ENCODE results near the gene TRPM1.

Gene TRPM1

DNA sequence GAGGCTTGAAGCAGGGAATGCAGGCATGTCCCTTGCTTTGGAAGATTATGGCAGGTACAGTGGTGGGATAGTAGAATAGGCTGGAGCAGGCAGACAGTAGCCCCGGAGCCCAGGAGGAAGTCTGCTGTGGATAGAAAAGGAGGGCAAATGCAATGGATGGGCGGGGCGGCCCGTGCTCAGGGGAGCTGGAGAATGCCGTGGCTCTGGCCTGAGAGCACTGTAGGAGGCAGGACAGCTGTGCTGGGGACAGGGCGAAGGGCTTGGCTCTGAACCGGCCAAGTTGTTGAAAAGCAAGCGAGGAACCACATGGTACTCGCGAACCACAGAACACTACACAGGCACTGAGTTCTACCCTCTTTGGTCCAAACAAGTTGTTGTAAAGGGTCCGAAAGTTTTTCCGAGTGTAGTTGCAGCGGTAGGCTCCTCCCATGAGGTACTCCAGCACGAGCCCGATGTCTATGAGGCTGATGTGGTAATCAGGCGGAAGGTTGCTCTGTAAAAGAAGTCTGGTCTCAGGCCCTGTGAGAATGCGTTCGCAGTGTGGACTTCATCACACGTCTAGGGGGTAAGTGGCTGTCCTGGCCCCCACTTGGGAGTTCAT, 54.7 kb downstream of the TRPM1 start:
- no peak for DNase-seq

GRCh38 chr15:31045606-31046005, 55.9 kb downstream of the TRPM1 start:
- DNase-seq = no peak

DNA sequence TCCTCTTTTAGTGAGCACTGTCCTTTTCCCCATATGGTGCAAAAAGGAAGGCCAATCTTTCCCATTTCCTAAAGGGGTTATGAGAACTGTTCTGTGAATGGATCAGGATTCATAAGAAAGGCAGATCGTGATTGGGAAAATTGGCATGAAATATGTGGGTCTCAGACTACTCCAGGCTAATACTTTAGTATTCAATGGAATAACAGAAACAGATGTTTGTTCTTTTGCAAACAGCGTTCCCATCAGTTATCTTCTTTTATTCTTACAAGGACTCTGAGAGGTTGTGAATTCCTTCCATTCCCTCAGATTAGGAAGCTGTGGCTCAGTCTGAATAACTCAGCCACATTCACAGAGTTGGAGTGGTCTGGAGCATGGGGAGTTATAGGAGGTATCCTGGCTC, 58.8 kb downstream of the TRPM1 start:
- DNase-seq = no peak

- no peak for DNase-seq
Observed at GRCh38 chr15:31041610-31042009, 59.9 kb downstream of the TRPM1 start.

GRCh38 chr15:31040611-31041010, 60.9 kb downstream of the TRPM1 start:
- no peak for DNase-seq

DNA sequence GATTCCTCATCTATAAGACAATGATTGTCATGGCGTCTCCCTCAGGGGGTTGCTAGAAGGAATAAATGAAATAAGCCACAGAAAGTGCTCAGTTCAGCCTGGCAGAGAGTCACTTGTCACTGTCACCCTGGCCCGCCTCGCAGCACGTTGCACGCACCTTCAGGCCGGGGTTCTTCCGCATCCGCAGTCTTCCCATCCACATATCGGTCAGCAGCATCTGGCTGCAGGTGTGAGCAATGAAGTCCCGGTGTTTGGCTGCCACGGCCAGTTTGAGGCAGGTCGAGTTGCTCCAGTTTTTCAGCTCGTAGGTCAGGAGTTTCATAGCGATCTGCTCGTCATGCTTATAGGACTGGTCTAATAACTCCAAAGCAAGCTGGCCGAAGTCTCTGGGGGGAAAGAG, 61.6 kb downstream of the TRPM1 start:
- no peak for DNase-seq

GRCh38 chr15:31037731-31038477, 63.6 kb downstream of the TRPM1 start:
- DNase-seq = no peak

DNA sequence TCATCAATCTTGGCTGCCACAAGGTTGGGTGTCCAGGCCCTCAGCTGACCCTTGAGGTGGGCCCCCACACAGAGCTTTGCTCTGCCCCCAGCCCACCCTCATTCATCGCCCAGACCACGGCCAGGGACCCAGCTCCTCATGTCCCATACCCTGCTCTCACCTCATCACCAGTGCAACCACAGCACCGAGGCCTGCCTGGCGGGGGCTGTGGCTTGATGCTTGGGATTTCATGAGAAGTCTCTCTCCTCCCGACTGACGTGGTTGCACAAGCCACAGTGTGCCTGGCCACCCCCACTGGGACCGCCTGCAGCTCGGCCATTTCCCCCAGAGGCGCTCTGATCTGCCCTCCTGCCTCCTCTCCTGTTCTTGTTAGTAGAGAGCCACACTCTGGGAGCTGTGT, 64.7 kb downstream of the TRPM1 start:
- no peak for DNase-seq

GRCh38 chr15:31035610-31036009, 65.9 kb downstream of the TRPM1 start:
- DNase-seq = no peak

DNA sequence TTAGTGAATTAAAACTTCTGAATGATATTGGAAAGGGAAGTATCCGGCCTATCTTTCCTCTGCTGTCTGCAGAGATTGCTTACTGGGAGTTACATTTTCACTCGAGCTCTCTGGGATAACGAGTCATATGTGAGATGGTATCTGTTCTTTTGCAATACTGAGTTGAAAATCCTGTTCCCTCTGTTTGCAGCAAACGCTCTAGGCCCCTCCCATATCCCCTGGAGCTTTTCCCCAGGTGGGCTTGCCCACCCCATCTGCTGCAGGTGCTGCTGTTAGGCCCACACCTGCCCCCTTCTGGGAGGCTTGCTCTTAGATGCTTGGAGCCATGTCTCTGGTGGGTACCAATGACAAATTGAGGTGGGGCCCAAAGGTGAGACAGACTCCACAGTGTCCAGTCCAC, 67.4 kb downstream of the TRPM1 start:
- DNase-seq = no peak

DNA sequence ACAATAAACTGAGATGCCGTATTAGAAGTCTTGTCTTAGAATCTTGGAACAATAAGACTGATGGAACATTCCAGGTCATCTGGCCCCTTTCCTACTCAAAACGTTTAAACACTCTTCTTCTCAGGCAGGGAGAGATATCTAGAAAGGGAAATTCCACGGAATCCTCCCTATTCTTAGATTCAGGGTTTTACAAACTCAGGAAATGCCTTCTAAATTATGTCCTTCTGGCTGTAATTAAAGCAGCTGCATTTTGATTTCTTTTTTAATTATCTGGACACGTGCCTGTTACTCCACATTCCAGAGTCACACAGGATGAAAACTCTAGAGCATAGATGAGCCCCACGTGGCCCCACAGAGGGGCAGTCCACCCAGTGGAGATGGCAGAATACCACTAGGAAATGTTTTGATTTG, 68.6 kb downstream of the TRPM1 start:
- DNase-seq = no peak

GRCh38 chr15:31031471-31032067, 70.0 kb downstream of the TRPM1 start:
- no peak for DNase-seq

DNA sequence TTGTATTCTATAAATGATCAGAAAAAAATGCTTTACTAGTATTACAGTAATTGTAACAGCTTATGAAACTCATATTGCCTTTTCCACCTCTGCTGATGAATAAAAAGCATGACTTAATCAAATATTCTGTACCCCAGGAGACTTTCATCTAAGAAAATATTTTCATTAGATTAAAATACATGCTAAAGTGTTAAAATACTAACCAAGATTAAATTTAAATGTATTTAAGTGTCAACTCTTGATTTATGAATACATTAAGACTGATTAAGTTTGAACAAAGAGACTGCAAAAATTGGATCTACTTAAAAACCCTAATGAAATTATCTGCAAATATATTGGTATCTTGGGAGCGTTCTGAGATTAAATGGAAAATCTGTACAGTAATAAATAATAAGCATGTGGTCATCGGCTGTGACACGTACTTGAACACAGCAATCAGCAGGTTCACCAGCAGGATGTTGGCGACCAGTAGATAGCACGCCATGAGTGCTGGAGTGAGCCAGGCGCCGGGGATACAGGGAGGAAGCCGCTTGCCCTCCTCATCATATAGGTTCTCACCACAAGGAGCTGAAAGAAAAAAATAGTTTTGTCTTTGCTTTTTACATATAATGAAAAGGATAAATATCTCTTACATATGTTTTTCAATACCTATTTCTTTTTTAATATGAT, 73.5 kb downstream of the TRPM1 start:
- DNase-seq = no peak

GRCh38 chr15:31025996-31026395, 75.5 kb downstream of the TRPM1 start:
- no peak for DNase-seq

- DNase-seq = no peak
Observed at GRCh38 chr15:31024979-31025378, 76.5 kb downstream of the TRPM1 start.

- DNase-seq = no peak
Observed at GRCh38 chr15:31024330-31024729, 77.2 kb downstream of the TRPM1 start.

DNA sequence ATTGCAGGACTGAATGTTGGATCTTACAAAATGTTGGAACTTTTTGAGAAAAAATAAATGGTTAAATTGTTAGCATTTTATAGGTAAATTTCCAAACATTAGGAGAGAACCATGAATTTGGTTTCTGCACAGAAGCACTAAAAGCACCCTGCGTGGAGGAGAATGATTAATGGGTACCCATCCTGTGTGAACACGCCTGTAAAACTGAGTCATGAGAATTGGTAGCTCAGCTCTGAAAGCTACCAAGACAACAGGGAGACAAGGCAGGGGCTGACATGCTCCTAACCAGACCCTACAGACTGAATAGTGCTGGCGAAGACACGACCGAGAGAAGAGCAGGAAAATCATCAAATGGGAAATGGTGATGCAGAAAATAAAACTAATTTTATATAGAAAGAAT, 77.7 kb downstream of the TRPM1 start:
- no peak for DNase-seq

DNA sequence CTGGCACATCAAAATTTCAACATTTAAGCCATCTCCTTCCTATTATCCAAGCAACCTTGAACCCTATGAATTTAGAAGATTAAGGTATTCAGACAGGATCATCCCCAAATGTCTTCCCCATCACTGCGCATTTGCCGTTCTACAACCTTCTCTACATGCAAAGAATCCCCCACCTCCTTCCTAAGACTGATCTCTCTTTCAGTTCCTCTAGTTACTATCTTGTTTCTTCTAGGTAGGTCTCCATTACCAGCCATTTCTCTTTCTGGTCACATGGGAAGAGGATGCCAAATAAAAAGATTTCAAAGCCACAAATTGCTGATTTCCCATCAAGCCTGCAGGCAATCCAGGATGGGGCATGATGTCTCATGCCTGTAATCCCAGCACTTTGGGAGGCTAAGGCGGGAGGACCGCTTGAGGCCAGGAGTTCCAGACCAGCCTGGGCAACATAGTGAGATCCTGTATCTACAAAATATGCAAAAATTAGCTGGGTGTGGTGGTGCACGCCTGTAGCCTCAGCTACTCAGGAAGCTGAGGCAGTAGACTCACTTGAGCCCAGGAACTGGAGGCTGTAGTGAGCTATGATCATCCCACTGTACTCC, 80.4 kb downstream of the TRPM1 start:
- DNase-seq = no peak

DNA sequence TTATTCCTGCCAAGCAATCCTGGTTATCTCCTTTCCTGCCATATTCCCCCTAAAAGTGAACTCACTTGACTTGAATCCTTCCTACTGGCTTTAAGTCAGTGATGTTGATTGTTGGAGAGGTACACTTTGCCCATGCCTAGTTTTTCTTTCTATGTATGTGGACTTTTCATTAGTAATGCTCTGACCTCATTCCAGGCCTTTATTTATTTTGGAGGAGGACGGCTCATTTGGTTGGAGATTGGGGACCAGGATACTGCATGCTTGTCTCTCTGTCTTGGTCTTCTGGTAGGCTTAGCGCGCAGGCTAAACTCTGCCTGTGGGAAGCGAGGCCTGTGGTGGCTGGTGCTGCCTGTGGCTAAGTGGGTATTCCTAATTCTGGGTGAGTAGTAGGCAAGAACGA, 81.0 kb downstream of the TRPM1 start:
- DNase-seq = no peak

DNA sequence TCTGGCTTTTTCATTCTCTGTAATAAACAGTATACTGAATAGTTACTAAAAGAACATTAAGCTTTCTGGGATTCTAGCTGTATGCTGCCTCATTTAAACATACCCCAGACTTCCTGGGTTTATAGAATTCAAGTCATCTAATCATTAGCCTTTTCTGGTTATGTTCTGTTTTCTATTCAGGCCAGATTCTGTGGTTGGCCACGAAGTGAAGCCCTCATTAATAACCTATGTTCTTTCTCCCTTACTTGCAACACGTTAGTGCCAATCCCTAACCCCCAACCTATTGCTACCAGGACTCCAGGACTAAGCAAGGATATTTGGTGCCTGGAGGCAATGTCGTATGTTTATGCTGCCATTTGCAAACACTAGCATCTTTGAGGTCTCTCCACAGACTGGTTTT, 81.5 kb downstream of the TRPM1 start:
- DNase-seq = no peak

DNA sequence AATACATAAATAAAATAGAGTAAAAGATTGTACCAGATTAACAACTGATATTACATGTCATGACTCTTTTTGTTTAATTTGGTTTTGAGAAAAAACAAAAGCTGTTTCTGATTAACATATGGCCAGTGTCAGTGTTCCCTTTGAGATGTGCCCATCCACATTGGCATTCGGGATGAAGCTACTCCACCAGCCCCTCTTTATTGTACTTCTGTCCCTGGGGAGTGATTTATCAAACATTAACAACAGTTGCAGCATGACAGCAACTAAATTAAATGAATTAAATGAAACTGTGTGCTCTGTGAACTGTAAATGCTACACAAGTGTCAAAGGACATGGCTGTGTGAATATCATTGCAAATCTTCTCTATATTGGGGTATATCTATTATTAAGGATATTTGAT, 84.2 kb downstream of the TRPM1 start:
- DNase-seq = no peak

DNA sequence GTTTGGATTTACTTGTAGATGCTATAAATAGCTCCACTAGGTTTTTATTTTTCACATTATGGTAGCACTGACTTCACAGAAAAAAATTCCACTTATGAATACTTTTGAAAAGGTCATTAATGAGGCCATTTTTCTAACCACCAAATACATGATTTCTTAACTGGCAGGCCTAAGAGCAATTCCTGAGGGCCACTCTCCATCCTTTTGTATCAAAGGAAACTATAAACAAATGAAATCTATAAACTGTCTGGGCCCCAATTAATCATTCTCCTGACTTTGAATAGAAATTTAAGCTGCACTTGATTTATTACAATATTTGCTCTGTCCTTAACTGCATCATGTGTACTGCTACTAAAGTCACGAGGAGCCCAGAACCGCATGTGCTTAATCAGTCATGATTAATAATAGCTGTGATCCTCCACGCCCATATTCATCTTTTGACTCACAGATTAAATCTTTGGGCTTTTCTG, 85.0 kb downstream of the TRPM1 start:
- no peak for DNase-seq

- DNase-seq = no peak
Observed at GRCh38 chr15:31014608-31014925, 87.0 kb downstream of the TRPM1 start.
